ENCODE measurements around the gene NRXN3.

GRCh38 chr14:78673845-78674244 lies 503.7 kb downstream of the NRXN3 start:
- TF ChIP-seq RAD21 (conservative IDR thresholded peaks at IDR 0.05), result no peak
- no peak for TF ChIP-seq POLR2AphosphoS5 (IDR thresholded peaks at IDR 0.05)
- TF ChIP-seq CTCF (IDR thresholded peaks at IDR 0.05; ENCODE audit: poor library complexity, severe bottlenecking), result no peak
- TF ChIP-seq MXI1 (conservative IDR thresholded peaks at IDR 0.05; ENCODE audit: poor library complexity, severe bottlenecking), result no peak
- TF ChIP-seq EZH2 (IDR thresholded peaks at IDR 0.05; ENCODE audit: borderline replicate concordance, insufficient read depth, low read length, poor library complexity, severe bottlenecking), result no peak
- no peak for TF ChIP-seq REST (IDR thresholded peaks at IDR 0.05; ENCODE audit: borderline replicate concordance)
